H9 (cell line): ENCODE data around the gene ZNF304. TPM values are rescaled to one million over a fixed set of nuclear protein-coding genes. Genes with fewer than 3 reads are reported as not detected.

Source experiments
- DNase-seq: peaks from one replicate; pipeline ENCODE4 v3.0.0-alpha.2; 2017
- H2AFZ ChIP-seq: one replicate; pipeline ENCODE4 v1.6.1; 2013; ENCODE audit warnings: mild to moderate bottlenecking, low read length, control low read depth, moderate library complexity
- H2AK5ac ChIP-seq: 2 replicates; pipeline ENCODE4 v1.6.1; 2013; ENCODE audit warnings: low read length, control low read depth, mixed read lengths; ENCODE audit not compliant: insufficient read length
- H2BK120ac ChIP-seq: one replicate; pipeline ENCODE4 v1.6.1; 2013; ENCODE audit warnings: low read depth, mild to moderate bottlenecking, low read length, control low read depth, inconsistent platforms; ENCODE audit not compliant: poor library complexity, severe bottlenecking
- H2BK12ac ChIP-seq: 2 replicates; pipeline ENCODE4 v1.6.1; 2013; ENCODE audit warnings: low read length, control low read depth, mixed read lengths, low read depth; ENCODE audit not compliant: insufficient read length
- H2BK15ac ChIP-seq: 2 replicates; pipeline ENCODE4 v1.6.1; 2013; ENCODE audit warnings: low read depth, low read length, control low read depth
- H2BK20ac ChIP-seq: one replicate; pipeline ENCODE4 v1.6.1; 2013; ENCODE audit warnings: low read depth, mild to moderate bottlenecking, low read length, control low read depth, inconsistent platforms; ENCODE audit not compliant: poor library complexity, severe bottlenecking
- H2BK5ac ChIP-seq: 2 replicates; pipeline ENCODE4 v1.6.1; 2013; ENCODE audit warnings: low read length, control low read depth, mixed read lengths; ENCODE audit not compliant: insufficient read length
- H3K14ac ChIP-seq: 2 replicates; pipeline ENCODE4 v1.6.1; 2013; ENCODE audit warnings: low read length, control low read depth; ENCODE audit not compliant: insufficient read depth
- H3K18ac ChIP-seq: 2 replicates; pipeline ENCODE4 v1.6.1; 2013; ENCODE audit warnings: low read depth, mild to moderate bottlenecking, mixed read lengths, low read length, control low read depth; ENCODE audit not compliant: insufficient read length
- H3K23ac ChIP-seq: 2 replicates; pipeline ENCODE4 v1.6.1; 2013; ENCODE audit warnings: low read length, control low read depth, mixed read lengths, low read depth; ENCODE audit not compliant: insufficient read length
- H3K23me2 ChIP-seq: 2 replicates; pipeline ENCODE4 v1.6.1; 2013; ENCODE audit warnings: low read depth, mild to moderate bottlenecking, mixed read lengths, low read length, control low read depth; ENCODE audit not compliant: insufficient read length, poor library complexity, severe bottlenecking
- H3K27ac ChIP-seq: 2 replicates; pipeline ENCODE4 v1.5.1; 2013; ENCODE audit warnings: low read length, control low read depth, mixed read lengths, low read depth; ENCODE audit not compliant: insufficient read length
- H3K27me3 ChIP-seq: 2 replicates; pipeline ENCODE4 v1.6.1; 2013; ENCODE audit warnings: low read length, control low read depth, inconsistent platforms; ENCODE audit not compliant: insufficient read depth
- H3K4ac ChIP-seq: 2 replicates; pipeline ENCODE4 v1.6.1; 2013; ENCODE audit warnings: low read depth, mild to moderate bottlenecking, control low read depth, inconsistent platforms, low read length, moderate library complexity
- H3K4me1 ChIP-seq: 2 replicates; pipeline ENCODE4 v1.6.1; 2013; ENCODE audit warnings: low read length, control low read depth, inconsistent platforms; ENCODE audit not compliant: insufficient read depth
- H3K4me2 ChIP-seq: 2 replicates; pipeline ENCODE4 v1.6.1; 2013; ENCODE audit warnings: low read length, control low read depth, mixed read lengths; ENCODE audit not compliant: insufficient read length, insufficient read depth
- H3K56ac ChIP-seq: 2 replicates; pipeline ENCODE4 v1.6.1; 2013; ENCODE audit warnings: low read depth, mild to moderate bottlenecking, mixed read lengths, low read length, control low read depth; ENCODE audit not compliant: insufficient read length
- H3K79me1 ChIP-seq: 2 replicates; pipeline ENCODE4 v1.6.1; 2013; ENCODE audit warnings: low read depth, mild to moderate bottlenecking, moderate library complexity, low read length, control low read depth, inconsistent platforms; ENCODE audit not compliant: insufficient read depth, poor library complexity, severe bottlenecking
- H3K79me2 ChIP-seq: 2 replicates; pipeline ENCODE4 v1.6.1; 2013; ENCODE audit warnings: low read length, control low read depth, inconsistent platforms; ENCODE audit not compliant: insufficient read depth
- H3K9ac ChIP-seq: 2 replicates; pipeline ENCODE4 v1.6.1; 2013; ENCODE audit warnings: low read length, control low read depth, mixed read lengths; ENCODE audit not compliant: insufficient read length; ENCODE audit errors: extremely low read depth
- H3K9me3 ChIP-seq: one replicate; pipeline ENCODE4 v1.6.1; 2013; ENCODE audit warnings: low read depth, low read length, inconsistent platforms; ENCODE audit not compliant: control insufficient read depth
- H3T11ph ChIP-seq: one replicate; pipeline ENCODE4 v1.6.1; 2013; ENCODE audit warnings: mild to moderate bottlenecking, low read length, control low read depth, inconsistent platforms
- H4K20me1 ChIP-seq: one replicate; pipeline ENCODE4 v1.6.1; 2013; ENCODE audit not compliant: control insufficient read depth, insufficient read length, insufficient read depth
- H4K5ac ChIP-seq: 2 replicates; pipeline ENCODE4 v1.6.1; 2013; ENCODE audit warnings: low read depth, mild to moderate bottlenecking, mixed read lengths, low read length, control low read depth; ENCODE audit not compliant: insufficient read length
- H4K8ac ChIP-seq: replicated peaks from 2 replicates; pipeline ENCODE4 v1.6.1; 2013; ENCODE audit warnings: low read length, control low read depth, mixed read lengths, low read depth; ENCODE audit not compliant: insufficient read length
- H4K91ac ChIP-seq: 2 replicates; pipeline ENCODE4 v1.6.1; 2013; ENCODE audit warnings: low read depth, mild to moderate bottlenecking, moderate library complexity, mixed read lengths, low read length, control low read depth; ENCODE audit not compliant: insufficient read length
- H3K27ac Mint-ChIP-seq, 3 experiments: 2 replicates in 2 of 3; 3 replicates in 1 of 3; pipeline ENCODE4 v1.8.0; 2020 to 2021; ENCODE audit warnings: mixed read lengths in 3 of 3, mild to moderate bottlenecking in 1 of 3, moderate library complexity in 1 of 3
- H3K27me3 Mint-ChIP-seq: 2 replicates; pipeline ENCODE4 v1.8.0; 2021; ENCODE audit warnings: low read depth, mild to moderate bottlenecking, moderate library complexity, mixed read lengths
- H3K36me3 Mint-ChIP-seq, 3 experiments: 2 replicates in 2 of 3; 3 replicates in 1 of 3; pipeline ENCODE4 v1.8.0; 2020 to 2021; ENCODE audit warnings: low read depth in 3 of 3, mixed read lengths in 3 of 3; ENCODE audit not compliant: insufficient read depth in 1 of 3
- H3K4me1 Mint-ChIP-seq, 2 experiments: 2 replicates each; pipeline ENCODE4 v1.8.0; 2020; ENCODE audit warnings: mixed read lengths in 2 of 2
- H3K4me3 Mint-ChIP-seq, 2 experiments: 2 replicates in 1 of 2; 3 replicates in 1 of 2; pipeline ENCODE4 v1.8.0; 2020 to 2021; ENCODE audit warnings: mild to moderate bottlenecking in 2 of 2, mixed read lengths in 2 of 2, moderate library complexity in 1 of 2
- H3K9me3 Mint-ChIP-seq, 2 experiments: 2 replicates in 1 of 2; 3 replicates in 1 of 2; pipeline ENCODE4 v1.8.0; 2020; ENCODE audit warnings: mild to moderate bottlenecking in 2 of 2, mixed read lengths in 2 of 2, moderate library complexity in 1 of 2
- CTCF ChIP-seq: fragments of 200-600 bp; sonication (generic); conservative IDR thresholded peaks from 3 replicates; pipeline ENCODE4 v1.8.0; 2021; ENCODE audit warnings: antibody characterized with exemption, mild to moderate bottlenecking
- WGBS: extraction: QIAGEN DNeasy Blood & Tissue Kit; methylation state at CpG from one replicate; pipeline ENCODE4 v1.1.7; 2013; ENCODE audit warnings: missing lambda C conversion rate, low lambda C conversion rate, mixed read lengths; ENCODE audit not compliant: insufficient read length; ENCODE audit errors: extremely low coverage; 5-methylcytosine and 5-hydroxymethylcytosine counted together
- total RNA-seq: library from RNA; stranded (reverse); gene quantifications from 2 replicates; pipeline ENCODE4 v1.2.1, GENCODE V29; 2021

ZNF304 gene
- total RNA-seq, 1 experiment from 2014 or later: 13.5 TPM

GRCh38 chr19:57348136-57348535, 2.9 kb upstream of the ZNF304 start:
- Histone ChIP-seq H2AFZ (no peak overlapping the region), H3K9me3 (no peaks in the 10 kb centered on the region), H3K27me3 (no peaks in the 10 kb centered on the region), H3K4ac (no peak overlapping the region), H2BK15ac (no peak overlapping the region), H2BK12ac (no peak overlapping the region), H3K23me2 (peaks cover 7% of the 10 kb centered on the region), H3K79me1 (peaks cover 3% of the 10 kb centered on the region), H3K23ac (no peak overlapping the region), H3K79me2 (peaks cover 13% of the 10 kb centered on the region; the same call in 1 of the 2 replicates), H3T11ph (no peak overlapping the region), H4K91ac (no peak overlapping the region), H3K14ac (no peak overlapping the region), H4K20me1 (no peaks in the 10 kb centered on the region), H3K27ac (no peak overlapping the region), H2AK5ac (no peak overlapping the region), H3K4me1 (no peaks in the 10 kb centered on the region), H3K56ac (no peak overlapping the region), H3K9ac (no peak overlapping the region), H3K18ac (no peak overlapping the region), H4K5ac (no peak overlapping the region), H2BK5ac (no peak overlapping the region), H3K4me2 (no peak overlapping the region), H4K8ac (no peak overlapping the region), H2BK120ac (no peak overlapping the region), H2BK20ac (no peak overlapping the region)
- Mint-ChIP-seq H3K4me1 (peaks cover 12 to 20% of the 10 kb centered on the region in 2 experiments), H3K27me3 (peaks cover 13% of the 10 kb centered on the region), H3K27ac (no peak overlapping the region), H3K4me3 (no peak overlapping the region), H3K36me3 (peaks cover 2 to 10% (median 2%) of the 10 kb centered on the region in 3 experiments; a peak in 4 of 7 replicates), H3K9me3 (no peaks in the 10 kb centered on the region)
- WGBS: no CpG with 5 or more reads among the region's 3 CpGs
- TF ChIP-seq CTCF: no peak
- DNase-seq: no peak
